ENCODE results near the gene SH3RF3. TPM values are rescaled to one million over a fixed set of nuclear protein-coding genes. Genes with fewer than 3 reads are reported as not detected.

The SH3RF3 gene
- total RNA-seq, 6 donors from 2014 or later = 4.1 to 21.0 (median 8.0) TPM

GRCh38 chr2:109498906-109499305, 369.9 kb downstream of the SH3RF3 start:
- DNase-seq (peak in 1 of 2 donors; percentile 66), ATAC-seq (ENCODE audit: low FRiP score in 2 of 2) (peak in 1 of 2 donors; percentile 6)
- peaks cover 8 to 22% (median 19%) of the 10 kb centered on the region in 4 donors for H3K4me1 ChIP-seq
- H3K36me3 ChIP-seq = peaks cover 0 to 8% (median 3%) of the 10 kb centered on the region in 4 donors
- H3K27ac ChIP-seq = no peak overlapping the region
- TF ChIP-seq POLR2A (IDR thresholded peaks at IDR 0.05) (no peak), EP300 (IDR thresholded peaks at IDR 0.05) (no peak), POLR2AphosphoS5 (IDR thresholded peaks at IDR 0.05) (no peak), CTCF (IDR thresholded peaks at IDR 0.05) (no peak)
- H3K27me3 ChIP-seq = no peaks in the 10 kb centered on the region
- no peaks in the 10 kb centered on the region for H3K9me3 ChIP-seq
- WGBS, 2 donors = 86 to 88% methylated on average over 7 to 15 of the region's 15 CpGs
- no peak overlapping the region for H3K4me3 ChIP-seq

GRCh38 chr2:109499566-109499965, 370.6 kb downstream of the SH3RF3 start:
- Histone ChIP-seq H3K27me3 (no peaks in the 10 kb centered on the region), H3K9me3 (no peaks in the 10 kb centered on the region), H3K27ac (peak overlapping the region in 1 of 4 donors; percentile 4), H3K4me1 (peaks cover 8 to 21% (median 17%) of the 10 kb centered on the region in 4 donors), H3K36me3 (peaks cover 0 to 6% (median 3%) of the 10 kb centered on the region in 4 donors), H3K4me3 (no peak overlapping the region)
- TF ChIP-seq EP300 (IDR thresholded peaks at IDR 0.05) = no peak
- no peak for TF ChIP-seq CTCF (IDR thresholded peaks at IDR 0.05)
- no peak for TF ChIP-seq POLR2AphosphoS5 (IDR thresholded peaks at IDR 0.05)
- TF ChIP-seq POLR2A (IDR thresholded peaks at IDR 0.05) = no peak
- WGBS, 2 donors = 39 to 43% methylated on average over 3 to 5 of the region's 5 CpGs
- DNase-seq (no peak), ATAC-seq (ENCODE audit: low FRiP score in 2 of 2) (no peak)

GRCh38 chr2:109500910-109501309, 371.9 kb downstream of the SH3RF3 start:
- TF ChIP-seq CTCF (IDR thresholded peaks at IDR 0.05) (no peak), EP300 (IDR thresholded peaks at IDR 0.05) (no peak), POLR2A (IDR thresholded peaks at IDR 0.05) (no peak), POLR2AphosphoS5 (IDR thresholded peaks at IDR 0.05) (no peak)

GRCh38 chr2:109501461-109501860, 372.5 kb downstream of the SH3RF3 start:
- Histone ChIP-seq H3K4me1 (peaks cover 8 to 21% (median 14%) of the 10 kb centered on the region in 4 donors), H3K9me3 (no peaks in the 10 kb centered on the region), H3K4me3 (no peak overlapping the region), H3K36me3 (peaks cover 0 to 6% (median 0%) of the 10 kb centered on the region in 4 donors), H3K27me3 (no peaks in the 10 kb centered on the region), H3K27ac (no peak overlapping the region)
- DNase-seq = no peak
- WGBS, 2 donors = 93 to 94% methylated on average over 15 to 21 of the region's 21 CpGs
- TF ChIP-seq CTCF (IDR thresholded peaks at IDR 0.05) (no peak), POLR2AphosphoS5 (IDR thresholded peaks at IDR 0.05) (no peak), EP300 (IDR thresholded peaks at IDR 0.05) (no peak), POLR2A (IDR thresholded peaks at IDR 0.05) (no peak)
- ATAC-seq (ENCODE audit: low FRiP score in 2 of 2) = no peak

More at GRCh38 chr2:109500910-109501309, 371.9 kb downstream of the SH3RF3 start:
- H3K27ac ChIP-seq = no peak overlapping the region
- WGBS, 2 donors = 82 to 93% methylated on average over 8 of the region's 8 CpGs
- DNase-seq = no peak
- H3K4me3 ChIP-seq = no peak overlapping the region
- H3K27me3 ChIP-seq = no peaks in the 10 kb centered on the region
- ATAC-seq (ENCODE audit: low FRiP score in 2 of 2) = no peak
- H3K4me1 ChIP-seq = peaks cover 8 to 21% (median 14%) of the 10 kb centered on the region in 4 donors
- peaks cover 0 to 6% (median 0%) of the 10 kb centered on the region in 4 donors for H3K36me3 ChIP-seq
- no peaks in the 10 kb centered on the region for H3K9me3 ChIP-seq

GRCh38 chr2:109503191-109503590, 374.2 kb downstream of the SH3RF3 start:
- Histone ChIP-seq H3K4me3 (no peak overlapping the region), H3K27ac (no peak overlapping the region), H3K9me3 (no peaks in the 10 kb centered on the region), H3K27me3 (no peaks in the 10 kb centered on the region), H3K4me1 (peaks cover 0 to 12% (median 6%) of the 10 kb centered on the region in 4 donors), H3K36me3 (peaks cover 0 to 6% (median 0%) of the 10 kb centered on the region in 4 donors)
- 62% methylated on average over 5 of the region's 5 CpGs for WGBS, 2 donors
- DNase-seq = no peak
- ATAC-seq (ENCODE audit: low FRiP score in 2 of 2) = no peak
- TF ChIP-seq POLR2AphosphoS5 (IDR thresholded peaks at IDR 0.05) (no peak), EP300 (IDR thresholded peaks at IDR 0.05) (no peak), CTCF (IDR thresholded peaks at IDR 0.05) (no peak), POLR2A (IDR thresholded peaks at IDR 0.05) (no peak)

Measured in upper lobe of left lung (tissue), 6 donors.